Activated effector memory CD4-positive, alpha-beta T cell treated with Interleukin-2 at 50 U/mL for 16 hours (primary cell): ENCODE measurements around the gene DES.

Source experiments
- DNase-seq: peaks from one replicate; pipeline ENCODE4 v3.0.0-alpha.2; 2020

Gene DES

DNA sequence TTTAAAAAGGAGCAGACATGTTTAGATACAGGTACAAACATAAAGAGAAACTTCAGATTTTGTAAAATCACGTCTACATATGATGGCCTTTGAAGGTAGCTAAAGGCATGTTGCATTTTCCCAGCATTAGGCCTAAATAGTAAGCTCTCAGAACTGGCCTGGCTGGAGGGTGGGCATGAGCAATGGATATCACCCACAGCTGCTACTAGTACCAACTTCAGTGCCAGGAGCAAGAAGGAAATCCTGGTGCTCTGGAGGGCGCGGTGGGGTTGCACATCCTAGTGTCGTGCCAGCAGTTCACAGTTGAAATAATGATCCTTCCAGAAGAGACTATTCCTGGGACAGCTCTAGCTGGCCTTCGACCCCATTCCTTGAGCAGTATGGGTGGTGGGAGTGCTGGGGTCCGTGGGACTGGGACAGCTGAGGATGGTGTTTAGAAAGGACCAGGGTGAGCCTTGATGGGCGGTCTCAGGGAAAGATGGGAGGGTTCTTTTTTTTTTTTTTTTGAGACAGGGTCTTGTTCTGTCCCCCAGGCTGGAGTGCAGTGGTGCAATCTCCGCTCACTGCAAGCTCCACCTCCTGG lies 4.9 kb downstream of the DES start:
- no peak for DNase-seq

DNA sequence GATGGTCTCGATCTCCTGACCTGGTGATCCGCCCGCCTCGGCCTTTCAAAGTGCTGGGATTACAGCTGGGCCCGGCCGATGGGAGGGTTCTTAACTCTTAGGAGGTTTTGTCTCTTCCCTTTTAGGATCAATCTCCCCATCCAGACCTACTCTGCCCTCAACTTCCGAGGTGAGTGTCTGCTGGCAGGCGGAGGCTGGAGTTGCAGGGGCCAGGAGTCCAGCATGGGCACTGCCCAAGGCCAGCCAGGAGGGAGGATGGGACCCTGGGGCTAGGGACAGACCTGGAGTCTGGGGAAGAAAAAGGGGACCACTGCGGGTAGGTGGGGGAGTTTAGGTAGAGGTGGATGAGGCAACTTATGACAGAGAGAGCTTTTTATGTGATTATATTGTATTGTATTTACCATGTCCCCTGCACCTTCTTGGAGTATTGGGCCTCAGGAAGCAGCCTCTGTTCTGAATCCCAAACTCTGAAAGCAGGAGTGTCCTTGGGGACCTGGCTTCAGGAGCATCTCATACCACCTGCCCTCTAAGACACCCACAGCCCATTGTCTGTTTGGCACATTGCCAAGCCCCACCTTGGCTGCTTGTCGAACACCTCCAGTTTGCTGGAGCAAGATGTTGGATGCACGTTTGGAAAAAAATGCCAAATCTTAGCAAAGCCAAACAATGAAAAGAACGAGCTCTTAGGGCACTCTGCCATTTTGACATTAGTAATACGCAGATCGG lies 5.6 kb downstream of the DES start:
- no peak for DNase-seq

DNA sequence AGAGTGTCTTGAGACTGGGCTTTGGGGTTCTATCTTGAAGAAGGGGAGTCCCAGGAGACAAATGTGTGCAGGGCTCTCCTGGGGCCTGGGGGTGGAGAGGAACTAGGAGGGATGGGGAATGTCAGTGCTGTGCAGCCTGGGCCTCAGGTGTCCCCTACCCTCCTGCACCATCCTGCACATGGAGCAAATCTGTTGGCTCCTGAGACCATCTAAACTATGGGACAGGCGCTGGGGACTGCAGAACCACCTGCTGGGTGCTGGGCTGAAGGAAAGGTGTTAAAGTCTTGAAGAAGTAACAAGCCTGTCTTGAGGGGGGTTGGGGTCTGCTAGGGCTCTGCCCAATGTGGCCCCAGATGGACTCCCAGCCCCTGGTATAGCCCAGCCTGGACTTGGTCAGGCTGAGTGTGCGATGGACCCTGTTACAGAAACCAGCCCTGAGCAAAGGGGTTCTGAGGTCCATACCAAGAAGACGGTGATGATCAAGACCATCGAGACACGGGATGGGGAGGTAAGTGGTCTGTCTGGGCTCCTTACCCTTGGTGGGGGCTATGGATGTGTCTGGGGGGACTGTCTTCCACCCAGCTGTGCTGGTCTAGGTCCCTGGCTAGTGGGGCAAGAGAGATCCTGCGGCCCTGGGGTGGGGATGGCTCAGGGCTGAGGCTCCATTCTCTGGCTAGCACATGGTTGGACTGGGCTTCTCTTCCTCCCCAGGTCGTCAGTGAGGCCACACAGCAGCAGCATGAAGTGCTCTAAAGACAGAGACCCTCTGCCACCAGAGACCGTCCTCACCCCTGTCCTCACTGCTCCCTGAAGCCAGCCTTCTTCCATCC lies 7.3 kb downstream of the DES start:
- DNase-seq = no peak

DNA sequence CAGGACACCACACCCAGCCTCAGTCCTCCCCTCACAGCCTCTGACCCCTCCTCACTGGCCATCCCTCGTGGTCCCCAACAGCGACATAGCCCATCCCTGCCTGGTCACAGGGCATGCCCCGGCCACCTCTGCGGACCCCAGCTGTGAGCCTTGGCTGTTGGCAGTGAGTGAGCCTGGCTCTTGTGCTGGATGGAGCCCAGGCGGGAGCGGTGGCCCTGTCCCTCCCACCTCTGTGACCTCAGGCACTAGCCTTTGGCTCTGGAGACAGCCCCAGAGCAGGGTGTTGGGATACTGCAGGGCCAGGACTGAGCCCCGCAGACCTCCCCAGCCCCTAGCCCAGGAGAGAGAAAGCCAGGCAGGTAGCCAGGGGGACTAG lies 7.9 kb downstream of the DES start:
- no peak for DNase-seq

DNA sequence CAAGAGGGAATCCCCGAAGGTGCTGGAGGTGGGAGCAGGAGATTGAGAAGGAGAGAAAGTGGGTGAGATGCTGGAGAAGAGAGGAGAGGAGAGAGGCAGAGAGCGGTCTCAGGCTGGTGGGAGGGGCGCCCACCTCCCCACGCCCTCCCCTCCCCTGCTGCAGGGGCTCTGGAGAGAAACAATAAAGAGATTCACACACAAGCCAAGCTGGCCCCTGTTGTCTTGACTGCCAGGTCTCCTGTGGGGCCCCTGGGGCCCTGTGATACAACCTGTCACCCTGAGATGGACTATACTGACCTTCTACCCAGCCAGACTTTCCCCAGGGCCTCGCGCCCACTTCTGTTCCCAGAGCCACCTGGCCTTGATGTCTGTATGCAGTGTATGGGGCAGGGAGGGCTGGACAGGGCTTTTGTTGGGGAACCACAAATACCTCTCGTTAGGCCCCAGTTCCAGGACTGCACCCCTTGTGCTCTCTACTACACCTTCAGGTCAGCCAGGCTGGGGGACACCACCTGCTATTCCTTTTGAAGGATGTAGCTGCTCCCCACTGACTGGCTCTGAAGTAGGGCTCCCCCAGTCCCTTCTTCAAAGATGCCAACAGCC lies 8.5 kb downstream of the DES start:
- DNase-seq = no peak

DNA sequence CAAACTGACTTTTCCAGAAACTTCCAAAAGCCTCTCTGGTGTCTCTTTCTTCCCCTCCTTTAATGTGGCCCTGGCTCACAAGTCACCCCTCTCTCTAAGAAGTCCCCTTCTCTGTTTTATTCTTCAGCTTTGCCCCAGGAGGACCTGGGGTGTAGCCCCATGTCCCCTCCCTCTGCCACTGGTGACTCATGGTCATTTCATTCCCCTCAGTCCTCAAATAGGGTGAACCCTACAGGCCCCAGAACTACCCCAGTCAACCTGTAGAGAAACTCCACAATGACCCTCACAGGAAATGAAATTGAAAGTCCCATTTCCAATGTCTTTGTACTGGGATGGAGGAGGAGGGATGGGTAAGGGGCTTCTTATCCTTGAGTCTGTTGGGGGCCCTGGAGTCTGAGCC lies 10.3 kb downstream of the DES start:
- no peak for DNase-seq

DNA sequence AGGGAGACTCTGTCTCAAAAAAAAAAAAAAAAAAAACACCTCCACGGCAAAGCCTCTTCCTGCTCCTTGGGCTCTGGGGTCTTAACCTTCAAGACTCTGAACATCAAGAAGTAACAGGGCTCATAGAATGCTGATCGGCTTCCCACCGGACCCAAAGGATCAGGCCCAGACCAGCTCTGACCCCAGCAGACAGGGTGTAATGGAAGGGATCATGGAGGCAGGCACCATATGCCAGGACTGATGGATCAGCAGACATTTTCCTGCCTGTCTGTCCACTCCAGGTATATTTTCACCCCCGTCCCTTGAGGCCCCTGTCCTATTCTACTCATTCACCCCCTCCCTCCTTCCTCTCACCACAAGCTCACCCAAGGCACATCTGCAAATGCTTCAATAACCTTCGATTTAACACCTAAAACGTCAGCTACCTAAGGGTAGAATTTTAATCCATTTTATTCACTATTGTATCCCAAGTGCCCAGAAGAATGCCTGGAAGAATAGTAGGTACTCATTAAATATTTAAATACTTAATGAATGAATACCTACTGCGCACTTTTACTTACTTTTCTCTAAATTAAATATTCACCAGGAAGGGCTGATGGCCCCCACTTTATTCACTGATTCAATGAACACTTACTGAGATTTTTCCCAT lies 11.9 kb downstream of the DES start:
- no peak for DNase-seq

DNA sequence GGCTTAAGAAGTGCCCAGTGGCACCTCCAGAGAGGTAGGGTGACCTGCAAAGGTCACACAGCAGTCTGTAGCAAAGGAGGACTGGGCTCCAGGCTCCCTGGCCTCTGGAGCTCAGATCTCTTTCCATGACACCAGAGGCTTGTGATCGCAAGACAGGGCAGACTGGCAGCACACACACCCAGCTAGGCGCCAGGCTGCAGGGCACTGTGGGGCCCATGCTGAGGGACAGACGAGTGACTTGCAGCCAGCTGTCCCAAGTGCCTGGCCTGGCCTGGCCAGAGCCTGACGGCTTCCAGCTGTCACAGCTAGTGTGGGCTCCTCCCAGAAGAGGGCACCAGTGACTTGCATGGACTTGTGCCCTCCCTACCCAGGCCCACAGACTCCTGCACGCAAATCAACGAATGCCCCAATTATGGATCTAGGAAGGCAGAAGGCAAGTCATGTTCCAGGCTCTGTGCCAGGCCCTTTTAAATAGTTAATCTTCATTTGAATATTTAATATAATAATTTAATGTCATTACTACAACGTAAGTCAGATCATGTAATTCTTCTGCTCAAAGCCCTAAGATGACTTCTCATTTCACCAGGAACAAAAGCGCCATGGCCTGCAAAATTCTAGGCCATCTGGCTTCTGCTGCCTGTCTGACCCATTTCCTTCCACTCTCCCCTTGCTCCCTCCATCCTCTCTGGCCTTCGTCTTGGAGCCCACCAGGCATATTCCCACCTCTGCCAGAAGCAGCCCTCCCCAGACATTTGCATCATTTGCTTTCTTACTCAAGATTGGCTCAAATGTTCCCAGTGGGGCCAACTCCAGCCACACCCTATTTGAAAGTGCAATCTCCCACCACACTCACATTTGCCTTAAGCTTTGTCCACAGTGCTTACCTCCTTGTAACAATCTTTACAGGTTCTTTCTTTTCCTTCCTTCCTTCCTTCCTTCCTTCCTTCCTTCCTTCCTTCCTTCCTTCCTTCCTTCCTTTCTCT lies 12.7 kb downstream of the DES start:
- no peak for DNase-seq

DNA sequence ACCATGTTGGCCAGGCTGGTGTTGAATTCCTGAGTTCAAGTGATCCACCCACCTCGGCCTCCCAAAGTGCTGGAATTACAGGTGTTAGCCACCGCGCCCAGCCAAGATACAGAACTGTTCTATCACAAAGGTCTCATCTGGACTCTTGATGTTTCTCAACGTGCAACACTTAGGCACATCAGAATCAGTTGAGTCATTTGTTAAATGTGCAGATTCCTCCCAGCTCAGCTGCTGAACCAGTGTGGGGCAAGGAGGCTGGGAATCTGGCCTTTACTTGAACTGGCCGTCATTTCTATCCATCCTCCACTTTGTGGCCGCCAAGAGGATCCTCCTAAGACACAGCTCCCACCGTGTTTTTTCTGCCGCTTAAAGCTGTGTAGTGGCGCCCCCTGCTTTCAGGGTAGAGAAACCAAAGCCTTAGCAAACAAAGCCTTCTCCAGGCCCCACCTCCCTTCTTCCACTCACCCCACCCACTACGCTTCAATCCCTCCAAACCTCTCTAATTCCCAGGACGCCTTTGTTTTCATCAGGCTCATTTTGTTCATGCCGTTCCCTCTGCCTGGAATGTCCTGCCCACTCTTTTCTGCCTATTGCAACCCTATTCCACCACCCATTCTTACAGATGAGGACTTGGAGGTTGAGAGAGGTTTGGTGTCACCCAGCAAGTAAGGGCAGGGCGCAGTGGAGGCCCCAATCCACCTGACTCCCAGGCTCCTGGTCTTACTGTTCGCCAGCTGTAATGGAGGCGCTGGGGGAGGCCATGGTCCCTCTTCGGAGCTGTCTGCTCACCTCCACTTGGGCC lies 15.7 kb downstream of the DES start:
- DNase-seq = no peak

DNA sequence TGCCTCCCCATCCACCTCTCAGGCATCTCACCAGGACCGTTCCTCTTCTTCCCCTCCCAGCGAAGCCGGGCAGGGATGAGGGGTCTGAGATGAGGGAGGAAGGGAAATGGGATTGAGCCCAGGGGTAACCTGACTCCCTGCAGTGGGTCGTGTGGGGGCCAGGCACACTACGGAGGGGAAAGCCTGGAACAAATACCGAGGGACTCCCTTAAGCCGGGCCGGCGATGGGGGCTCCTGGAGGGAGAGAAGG lies 16.2 kb downstream of the DES start:
- DNase-seq = no peak

DNA sequence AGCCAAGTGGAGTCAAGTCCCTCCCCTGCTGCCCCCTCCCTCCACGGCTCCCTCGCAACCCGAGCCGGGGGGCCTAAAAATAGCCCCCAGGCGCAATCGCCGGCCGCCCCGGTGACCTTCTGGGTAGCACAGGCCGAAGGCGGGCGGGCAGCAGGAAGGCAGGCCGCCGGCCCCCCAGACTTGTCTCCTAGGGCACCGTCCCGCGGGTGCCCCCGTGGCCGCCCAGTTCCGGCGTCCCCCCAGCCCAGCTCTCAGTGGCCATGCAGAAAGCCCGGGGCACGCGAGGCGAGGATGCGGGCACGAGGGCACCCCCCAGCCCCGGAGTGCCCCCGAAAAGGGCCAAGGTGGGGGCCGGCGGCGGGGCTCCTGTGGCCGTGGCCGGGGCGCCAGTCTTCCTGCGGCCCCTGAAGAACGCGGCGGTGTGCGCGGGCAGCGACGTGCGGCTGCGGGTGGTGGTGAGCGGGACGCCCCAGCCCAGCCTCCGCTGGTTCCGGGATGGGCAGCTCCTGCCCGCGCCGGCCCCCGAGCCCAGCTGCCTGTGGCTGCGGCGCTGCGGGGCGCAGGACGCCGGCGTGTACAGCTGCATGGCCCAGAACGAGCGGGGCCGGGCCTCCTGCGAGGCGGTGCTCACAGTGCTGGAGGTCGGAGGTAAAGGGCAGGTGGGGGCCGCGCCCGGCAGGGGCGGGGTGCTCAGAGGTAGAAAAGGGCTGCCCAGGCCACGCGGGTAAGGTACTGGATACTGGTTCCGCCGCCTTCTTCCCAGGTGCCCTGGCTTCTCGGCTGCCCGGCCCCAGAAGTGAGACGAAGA lies 16.7 kb downstream of the DES start, which contains the start of gene SPEG:
SPEG (plus strand) TSS at position 126 of the 808 bp plus-strand sequence; CDS start at position 261, 135 bp downstream.
- no peak for DNase-seq

DNA sequence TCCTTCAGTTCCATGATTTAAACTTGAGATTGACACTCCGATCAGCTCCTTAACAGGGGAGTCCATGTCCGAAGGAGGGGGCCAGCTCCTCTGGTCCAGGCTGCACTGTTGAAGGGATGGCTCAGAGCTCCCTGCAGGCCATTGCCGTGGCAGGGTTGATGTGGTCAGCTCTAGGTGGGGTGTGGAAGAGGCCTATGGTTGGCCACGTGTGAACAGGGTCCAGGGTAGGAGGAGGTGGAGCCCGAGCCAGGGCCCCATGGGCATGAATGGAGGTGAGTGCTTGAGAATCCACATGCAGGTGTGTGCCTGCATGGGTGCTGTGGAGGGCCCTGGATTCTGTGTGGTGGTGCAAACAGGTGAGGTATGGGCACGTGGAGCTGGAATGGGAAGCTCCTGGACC lies 17.5 kb downstream of the DES start:
- DNase-seq = no peak

DNA sequence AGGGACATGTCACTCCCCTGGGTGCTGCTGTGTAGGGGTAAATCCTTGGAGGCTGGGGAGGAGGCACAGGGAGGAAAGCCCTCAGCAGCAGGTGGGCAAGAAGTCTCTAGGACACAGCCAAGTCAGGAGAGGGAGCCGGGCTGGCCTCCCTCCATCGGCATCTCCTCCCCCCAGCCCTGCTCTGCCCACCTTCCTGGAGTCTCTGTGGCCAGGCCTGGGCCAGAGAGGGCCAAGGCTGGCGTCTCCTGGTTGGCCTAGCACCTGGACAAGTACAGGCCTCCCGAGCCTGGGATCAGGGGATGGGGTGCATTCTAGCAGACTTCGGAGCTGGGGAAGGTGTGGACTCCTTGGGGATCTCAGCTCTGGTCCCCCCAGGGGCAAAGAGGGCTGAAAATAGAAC lies 18.3 kb downstream of the DES start:
- no peak for DNase-seq

DNA sequence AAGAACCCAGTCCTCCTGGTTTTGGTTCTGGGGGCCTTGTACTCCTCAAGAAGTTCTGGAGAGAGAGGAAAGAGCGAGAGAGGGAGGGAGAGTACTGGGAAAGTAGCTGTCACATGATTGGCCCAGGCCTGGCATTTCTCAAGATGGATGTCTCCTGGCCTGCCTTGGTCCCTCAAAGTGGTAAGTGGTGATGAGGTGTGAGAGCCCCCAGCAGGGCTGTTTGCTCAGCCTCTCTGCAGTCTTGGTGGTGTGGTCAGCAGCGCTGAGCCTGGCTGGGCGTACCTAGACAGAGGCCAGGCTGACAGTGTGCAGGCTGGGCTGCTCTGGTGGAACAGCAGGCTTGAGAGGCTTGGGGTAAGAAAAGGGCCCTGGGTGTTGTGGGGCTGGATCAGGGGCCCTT lies 19.0 kb downstream of the DES start:
- DNase-seq = no peak

DNA sequence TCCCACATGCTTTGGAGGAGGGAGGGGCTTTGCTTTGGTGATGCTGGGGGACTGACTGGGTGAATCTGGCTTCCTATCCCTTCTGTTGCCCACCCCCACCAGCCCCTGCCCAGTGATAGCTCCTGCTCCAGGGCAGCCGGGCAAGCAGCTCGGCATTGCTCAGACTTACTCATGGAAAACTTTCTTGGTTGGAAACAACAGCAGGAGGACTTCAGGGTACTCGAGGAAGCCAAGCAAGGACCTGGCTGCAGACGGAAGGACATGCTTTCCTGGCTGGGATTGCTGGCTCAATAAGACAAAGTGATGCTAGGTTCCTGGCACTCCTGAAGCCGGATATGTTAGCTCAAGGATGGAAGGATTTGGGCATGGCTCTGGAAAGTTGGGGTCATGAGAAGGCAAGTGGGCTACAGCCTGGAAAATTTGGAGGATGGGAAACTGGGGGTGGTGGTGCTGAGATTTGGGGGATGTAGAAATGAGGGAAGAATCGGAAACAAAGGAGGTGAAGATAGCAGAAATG lies 19.6 kb downstream of the DES start:
- DNase-seq = no peak

DNA sequence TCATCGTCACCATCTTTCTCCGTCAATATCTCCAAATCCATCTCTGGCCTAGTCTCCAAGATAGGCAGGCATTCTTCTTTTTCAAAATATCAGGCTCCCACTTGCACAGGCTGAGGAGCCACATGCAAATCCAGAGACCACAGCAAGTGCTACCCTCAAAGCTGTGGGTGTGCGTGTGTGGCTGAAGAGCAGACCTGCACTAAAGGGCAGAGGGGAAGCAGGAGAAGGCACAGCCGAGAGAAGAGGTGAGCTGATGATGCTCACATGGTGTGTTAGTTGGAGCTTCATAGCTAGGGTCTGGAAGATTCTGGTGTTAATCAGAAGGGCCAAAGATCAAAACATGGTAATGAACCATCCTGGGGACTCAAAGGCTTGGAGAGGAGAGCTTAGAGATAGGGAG lies 20.3 kb downstream of the DES start:
- no peak for DNase-seq

DNA sequence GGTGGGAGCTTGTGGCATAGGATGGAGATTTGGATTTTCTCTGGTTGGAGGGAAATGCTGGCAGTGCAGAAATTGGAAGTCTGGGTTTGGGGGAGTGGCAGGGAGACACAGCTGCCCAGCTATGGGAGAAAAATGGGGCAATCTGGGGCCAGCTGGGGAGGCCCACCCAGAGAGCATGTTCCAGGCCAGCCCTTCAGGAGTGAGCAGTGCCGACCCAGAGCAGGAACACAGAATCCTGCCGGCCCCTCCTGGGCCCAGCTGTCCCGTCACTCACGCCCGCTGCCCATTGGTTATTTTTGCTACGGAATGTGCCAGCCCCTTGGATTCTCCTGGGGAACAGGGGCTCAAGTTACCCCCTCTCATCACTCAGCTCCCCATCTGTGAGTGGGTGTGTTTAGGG lies 21.3 kb downstream of the DES start:
- DNase-seq = no peak

DNA sequence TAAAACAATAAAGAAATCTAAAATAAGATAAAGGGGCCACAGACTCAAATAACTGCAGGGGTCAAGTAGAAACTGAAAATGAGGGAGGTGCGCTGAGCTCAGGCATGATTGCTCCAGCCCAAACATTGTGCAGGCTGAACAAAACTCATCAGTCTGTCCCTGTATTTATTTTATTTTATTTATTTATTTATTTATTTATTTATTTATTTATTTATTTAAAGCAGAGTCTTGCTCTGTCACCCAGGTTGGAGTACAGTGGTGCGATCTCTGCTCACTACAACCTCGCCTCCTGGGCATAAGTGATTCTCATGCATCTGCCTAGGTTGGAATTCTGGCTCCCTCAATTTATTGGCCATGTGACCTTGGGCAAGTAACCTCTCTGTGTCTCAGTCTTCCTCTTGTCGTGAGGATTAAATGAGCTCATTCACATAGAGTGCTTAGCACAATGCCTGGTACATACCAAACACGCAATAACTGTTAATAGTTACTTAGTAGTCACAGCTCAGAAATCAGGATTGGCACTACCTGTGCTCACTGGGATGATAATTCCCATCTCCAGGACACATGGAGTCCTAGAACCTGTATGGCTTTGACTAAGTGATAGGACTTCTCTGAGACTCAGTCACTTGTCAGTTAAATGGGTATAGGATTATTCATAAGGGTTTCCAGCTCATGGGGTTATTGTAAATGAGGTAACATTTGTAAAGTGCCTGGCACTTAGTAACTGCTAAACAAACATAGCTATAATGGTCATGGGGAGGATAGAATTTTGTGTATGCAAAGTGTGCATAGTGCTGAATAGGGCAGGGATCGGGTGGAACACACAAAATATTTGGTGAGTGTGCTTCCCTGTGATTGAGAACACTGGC lies 22.4 kb downstream of the DES start:
- no peak for DNase-seq
